Activated CD4-positive, alpha-beta T cell treated with anti-CD3 and anti-CD28 coated beads, Interleukin-2, Interleukin-6, amounts not matched to agents 100 ng/mL and 50 ng/mL, durations not matched to agents 16 hours and 8 hours (primary cell): Measurements from ENCODE around the gene RPE.

ENCODE experiments used
- DNase-seq: peaks from one replicate; pipeline ENCODE4 v3.0.0-alpha.2; 2020

The RPE gene

DNA sequence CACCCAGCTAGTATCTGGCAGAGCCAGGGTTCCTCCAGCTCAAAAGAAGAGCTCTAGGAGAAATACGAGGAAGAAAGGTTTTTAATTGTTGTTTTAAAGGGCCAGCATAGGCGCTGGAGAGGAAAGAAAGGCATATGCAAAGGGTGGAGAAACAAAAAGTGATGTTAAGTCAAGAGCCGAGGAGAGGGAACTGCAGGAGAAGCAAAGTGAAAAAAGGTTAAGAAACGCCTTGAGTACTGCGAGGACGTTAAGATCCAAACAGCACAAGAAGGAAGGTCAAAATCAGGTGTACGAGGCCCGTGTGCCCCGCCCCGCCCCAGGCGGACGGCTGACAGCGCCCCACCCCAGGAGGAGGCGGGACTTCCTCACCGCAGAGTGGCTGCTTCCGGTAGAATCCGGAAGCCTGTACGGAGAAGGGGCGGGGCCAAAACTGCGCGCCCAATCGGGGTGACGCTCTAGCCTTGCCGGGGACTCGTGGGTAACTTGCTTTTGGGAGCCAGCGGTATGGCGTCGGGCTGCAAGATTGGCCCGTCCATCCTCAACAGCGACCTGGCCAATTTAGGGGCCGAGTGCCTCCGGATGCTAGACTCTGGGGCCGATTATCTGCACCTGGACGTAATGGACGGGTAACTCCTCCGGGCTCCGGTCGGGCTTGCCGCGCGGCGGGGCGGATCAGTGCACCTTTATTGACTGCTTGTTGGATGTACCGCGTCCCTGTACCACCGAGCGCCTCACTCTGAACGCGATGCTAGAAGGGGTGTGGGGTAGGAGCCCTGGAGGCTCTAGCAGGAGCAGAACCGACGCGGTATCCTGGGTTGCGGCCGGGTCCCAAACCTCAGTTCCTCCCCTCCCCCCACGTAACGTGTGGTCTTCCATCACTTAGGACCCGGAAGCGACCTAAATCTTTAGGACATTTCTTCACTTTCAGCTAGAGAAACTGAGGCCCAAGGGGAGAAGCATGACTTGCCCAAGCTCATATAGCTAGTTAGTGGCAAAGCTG, at the start of gene RPE:
Gene RPE (plus strand): TSS at position 481 of the 1,000 bp plus-strand sequence. CDS start 24 bp downstream, at position 505.
- peak; percentile 98 for DNase-seq

DNA sequence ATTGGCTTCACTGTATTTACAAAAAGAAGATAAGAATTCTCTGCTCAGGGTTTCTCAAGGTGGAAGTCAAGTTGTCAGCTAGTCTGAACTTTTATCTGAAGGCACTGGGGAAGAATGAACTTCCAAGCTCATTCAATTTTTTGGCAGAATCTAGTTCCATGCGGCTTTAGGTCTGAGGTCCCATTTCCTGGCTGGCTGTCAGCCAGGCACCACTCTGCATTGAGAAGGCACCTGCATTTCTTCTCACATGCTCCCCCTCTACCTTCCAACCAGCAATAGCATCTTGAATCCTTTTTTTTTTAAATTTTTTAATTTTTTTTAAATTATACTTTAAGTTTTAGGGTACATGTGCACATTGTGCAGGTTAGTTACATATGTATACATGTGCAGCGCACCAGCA, 46.2 kb upstream of the RPE start:
- DNase-seq = no peak

GRCh38 chr2:209958016-209958415, 44.4 kb upstream of the RPE start:
- DNase-seq = no peak

- DNase-seq = no peak
Observed at GRCh38 chr2:209960045-209960444, 42.4 kb upstream of the RPE start.

GRCh38 chr2:209960676-209961630, 41.5 kb upstream of the RPE start:
- peak; percentile 59 for DNase-seq

GRCh38 chr2:209965723-209966122, 36.7 kb upstream of the RPE start:
- no peak for DNase-seq

GRCh38 chr2:209969692-209970091, 32.7 kb upstream of the RPE start:
- DNase-seq = no peak

GRCh38 chr2:209970271-209970670, 32.2 kb upstream of the RPE start:
- no peak for DNase-seq

GRCh38 chr2:209970711-209971110, 31.7 kb upstream of the RPE start:
- DNase-seq = no peak

GRCh38 chr2:209973328-209973727, 29.1 kb upstream of the RPE start:
- DNase-seq = no peak

DNA sequence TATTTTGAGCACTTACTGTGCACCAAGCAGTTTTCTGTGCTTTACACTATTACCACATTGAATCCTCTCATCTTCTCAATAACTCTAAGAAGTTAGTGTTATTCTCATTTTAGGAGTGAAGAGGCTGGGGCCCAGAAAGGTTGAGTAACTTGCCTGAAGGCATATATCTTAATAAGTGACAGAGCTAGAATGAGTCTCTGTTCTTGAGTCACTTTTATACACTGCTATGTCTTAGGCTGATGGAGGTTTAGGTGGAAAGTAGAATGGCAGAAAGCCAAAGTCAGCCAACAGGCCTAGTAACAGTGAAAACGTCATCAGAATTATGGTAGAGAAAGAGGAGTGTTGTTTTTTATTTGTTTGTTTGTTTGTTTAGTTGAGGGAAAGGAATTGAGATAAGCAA, 27.9 kb upstream of the RPE start:
- no peak for DNase-seq

DNA sequence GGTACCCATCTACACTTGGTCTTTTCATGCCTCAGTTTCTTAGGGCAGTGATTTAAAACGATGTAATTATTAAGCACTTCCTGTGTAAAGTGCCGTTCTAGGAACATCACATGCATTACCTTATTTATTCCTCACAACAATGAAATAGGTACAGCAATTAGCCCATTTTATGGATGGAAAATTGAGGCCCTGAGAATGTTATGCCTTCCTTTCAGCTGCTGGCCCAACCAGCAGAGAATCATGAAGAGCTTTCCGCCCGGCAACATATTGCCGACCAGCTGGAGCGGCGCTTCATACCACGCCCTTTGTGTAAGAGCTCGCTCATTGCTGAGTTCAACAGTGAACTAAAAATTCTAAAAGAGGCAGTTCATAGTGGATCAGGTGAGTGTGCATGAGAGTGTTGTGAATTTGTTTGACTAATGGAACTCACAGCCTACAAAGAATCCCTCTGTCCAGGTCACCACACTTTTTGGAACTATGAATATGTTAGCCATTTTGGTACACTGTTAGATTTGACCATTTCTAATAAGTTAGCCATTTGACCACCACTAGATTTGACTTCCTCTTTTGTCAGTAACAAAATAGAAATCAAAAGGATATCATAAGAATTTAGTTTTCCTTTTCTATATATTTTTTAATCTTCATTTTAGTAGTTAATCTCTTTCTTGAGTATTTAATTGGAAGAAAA, 25.6 kb upstream of the RPE start:
- DNase-seq = no peak

DNA sequence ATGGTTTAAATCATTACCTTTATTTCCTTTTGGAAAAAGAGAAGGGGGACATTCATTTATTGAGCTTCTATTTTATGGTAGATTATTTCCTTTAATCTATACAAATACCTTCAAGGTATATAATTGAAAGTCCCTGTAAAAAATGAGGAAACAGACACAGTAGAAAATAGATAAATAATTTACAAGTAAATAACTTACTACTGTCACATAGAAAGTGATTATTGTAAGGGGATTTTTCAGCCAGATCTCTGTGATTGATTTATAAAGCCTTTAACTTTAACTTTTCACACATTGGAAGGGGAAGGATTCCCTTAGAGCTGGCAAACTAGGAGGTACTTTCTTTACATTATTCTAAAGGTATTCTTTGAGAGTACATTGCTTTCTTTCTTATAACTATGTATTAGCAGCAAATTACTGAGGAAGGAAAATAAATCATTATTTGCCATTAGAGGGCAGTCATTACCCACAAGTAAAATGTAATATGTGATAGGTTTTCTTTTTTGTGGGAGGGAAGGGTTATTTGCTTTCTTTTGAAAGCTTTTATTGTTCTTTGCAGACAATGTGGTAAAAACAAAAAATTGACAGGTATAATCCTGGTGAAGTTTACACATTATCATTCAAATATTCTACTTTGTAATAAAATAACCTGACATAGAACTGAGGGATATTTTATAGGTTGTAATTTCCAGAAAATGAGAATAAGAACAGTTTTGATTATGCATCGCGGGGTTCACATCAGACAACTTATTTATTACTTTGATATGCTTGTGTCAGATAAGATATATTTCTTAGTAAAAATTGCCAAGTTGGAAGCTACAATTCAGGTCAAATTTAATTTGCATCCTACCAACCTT, 24.8 kb upstream of the RPE start:
- DNase-seq = peak; percentile 19

DNA sequence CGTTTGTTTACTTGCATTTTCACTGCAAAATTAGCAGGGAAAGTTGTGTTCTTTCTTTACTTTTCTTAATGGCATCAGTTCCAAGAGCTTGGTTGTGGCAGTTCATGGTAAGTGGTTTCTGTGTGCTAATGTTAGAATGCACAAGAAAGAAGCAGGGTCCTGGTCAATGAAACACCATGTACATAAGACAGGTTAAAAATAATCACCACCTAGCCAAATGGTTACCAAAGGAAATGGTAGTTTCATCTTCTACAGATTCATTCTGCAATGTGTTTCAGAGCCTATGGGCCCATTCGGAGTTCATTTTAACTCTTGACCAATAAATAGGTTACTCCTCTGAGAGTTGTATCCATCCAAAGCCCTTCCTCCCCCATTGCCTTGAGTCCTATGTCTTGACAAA, 18.1 kb upstream of the RPE start:
- DNase-seq = no peak

DNA sequence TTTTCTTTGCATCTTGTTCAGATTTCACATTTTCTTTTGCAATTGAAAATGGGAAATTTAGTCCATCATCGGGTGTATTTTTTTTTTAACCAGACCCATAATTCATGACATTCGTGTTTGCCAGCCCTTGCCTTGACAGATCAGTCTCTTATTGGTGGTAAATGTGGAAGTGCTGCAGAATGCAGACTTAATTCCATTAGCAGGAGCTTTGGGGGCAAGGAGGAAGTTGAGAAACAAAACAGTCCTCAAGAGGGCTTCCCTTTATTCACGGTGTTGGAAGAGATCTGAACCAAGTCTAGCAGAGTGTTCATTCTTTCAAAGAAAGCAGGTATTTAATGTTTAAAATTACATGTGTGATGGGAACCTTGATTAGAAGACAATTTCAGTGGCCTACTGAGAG, 16.6 kb upstream of the RPE start:
- DNase-seq = no peak

DNA sequence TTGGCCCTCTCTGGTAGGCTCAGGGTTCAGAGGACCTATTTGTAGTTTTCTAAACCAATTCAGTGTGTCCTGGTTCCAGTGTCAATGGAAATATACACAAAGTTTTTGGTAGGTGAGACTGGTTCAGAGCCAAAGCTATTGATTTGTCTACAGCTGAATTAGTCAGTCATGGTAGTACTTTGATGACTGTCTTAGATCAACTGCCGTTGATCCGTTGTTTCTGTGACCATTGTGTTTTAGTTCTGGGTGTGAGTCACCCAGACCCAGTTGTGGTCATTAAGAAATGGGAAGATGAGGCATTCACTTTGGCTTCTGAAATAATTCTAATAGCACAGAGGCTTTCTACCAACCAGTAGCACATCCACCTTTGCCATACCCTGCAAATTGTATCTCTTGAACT, 16.0 kb upstream of the RPE start:
- no peak for DNase-seq

GRCh38 chr2:209988010-209988409, 14.4 kb upstream of the RPE start:
- DNase-seq = peak; percentile 11

DNA sequence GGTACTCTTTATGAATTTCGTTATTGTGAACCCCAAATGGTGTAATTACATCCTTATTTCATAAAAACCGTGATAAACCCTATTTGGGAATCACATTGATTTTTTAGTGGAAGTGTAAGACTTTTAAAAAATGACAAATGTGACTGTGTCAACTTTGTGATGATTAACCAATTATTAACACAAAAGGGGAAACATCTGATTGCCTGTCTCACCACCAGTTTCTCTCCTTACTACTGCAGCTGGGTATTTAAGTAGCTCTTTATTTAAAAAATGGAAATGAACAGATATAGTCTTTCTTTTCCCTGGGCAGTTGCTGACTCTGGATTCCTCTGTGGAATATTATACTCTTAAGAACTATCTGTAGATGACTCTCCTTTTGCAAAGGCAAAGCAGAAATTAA, 11.6 kb upstream of the RPE start:
- DNase-seq = no peak

DNA sequence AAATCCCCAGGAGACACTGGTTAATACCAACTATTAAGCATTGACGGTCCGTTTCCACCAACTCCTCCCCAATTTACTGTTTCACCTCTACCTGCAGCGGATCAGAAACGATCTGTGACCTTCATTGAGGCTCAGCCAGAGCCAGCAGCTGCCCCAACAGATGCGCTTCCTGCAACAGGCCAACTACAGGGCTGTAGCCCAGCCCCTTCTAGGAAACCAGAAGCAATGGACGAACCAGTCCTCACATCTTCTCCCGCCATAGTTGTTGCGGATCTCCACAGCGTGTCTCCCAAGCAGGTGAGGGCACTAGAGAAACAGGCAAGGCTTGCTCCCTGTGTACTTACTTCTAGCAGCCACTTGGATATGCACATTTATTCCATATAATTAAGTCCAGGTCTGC, 8.5 kb upstream of the RPE start:
- no peak for DNase-seq

GRCh38 chr2:209998596-209998995, 3.8 kb upstream of the RPE start:
- DNase-seq = no peak

DNA sequence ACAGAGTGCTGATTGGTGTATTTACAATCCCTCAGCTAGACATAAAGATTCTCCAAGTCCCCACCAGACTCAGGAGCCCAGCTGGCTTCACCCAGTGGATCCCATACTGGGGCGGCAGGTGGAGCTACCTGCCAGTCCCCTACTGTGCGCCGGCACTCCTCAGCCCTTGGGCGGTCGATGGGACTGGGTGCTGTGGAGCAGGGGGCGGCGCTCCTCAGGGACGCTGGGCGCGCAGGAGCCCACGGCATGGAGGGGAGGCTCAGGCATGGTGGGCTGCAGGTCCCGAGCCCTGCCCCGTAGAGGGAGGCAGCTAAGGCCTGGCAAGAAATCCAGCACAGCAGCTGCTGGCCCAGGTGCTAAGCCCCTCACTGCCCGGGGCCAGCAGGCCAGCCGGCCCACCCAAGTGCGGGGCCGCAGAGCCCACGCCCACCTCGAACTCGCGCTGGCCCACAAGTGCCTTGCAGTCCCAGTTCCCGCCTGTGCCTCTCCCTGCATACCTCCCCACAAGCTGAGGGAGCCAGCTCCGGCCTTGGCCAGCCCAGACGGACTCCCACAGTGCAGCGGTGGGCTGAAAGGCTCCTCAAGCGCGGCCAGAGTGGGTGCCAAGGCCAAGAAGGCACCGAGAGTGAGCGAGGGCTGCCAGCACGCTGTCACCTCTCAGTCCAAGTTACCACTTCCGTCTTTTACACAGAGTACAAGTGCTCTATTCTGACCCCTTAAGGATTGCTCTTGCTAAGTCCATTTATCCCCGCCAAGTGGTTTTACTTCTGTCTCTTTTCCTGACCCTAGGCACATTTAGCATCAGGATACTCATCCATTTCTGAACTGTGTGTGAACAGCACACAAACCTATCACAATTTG, 1.7 kb upstream of the RPE start:
- no peak for DNase-seq
